Measurements from ENCODE around the gene NXPH4.

The NXPH4 gene

GRCh38 chr12:57173089-57173488 lies 43.5 kb upstream of the NXPH4 start:
- peak in 1 of 2 donors; percentile 20 for DNase-seq
- Histone ChIP-seq H2AFZ (ENCODE audit: insufficient read depth, low read length, poor library complexity) (no peak overlapping the region), H3K9ac (ENCODE audit: low read length) (no peak overlapping the region)

GRCh38 chr12:57173683-57174082 lies 42.9 kb upstream of the NXPH4 start:
- Histone ChIP-seq H4K12ac (ENCODE audit: low read depth, low read length) (no peak overlapping the region), H2AFZ (ENCODE audit: insufficient read depth, low read length, poor library complexity) (no peak overlapping the region), H3K14ac (ENCODE audit: low read length) (no peak overlapping the region), H3K9ac (ENCODE audit: low read length) (no peak overlapping the region), H4K91ac (ENCODE audit: low read depth, low read length) (no peak overlapping the region), H3K79me1 (ENCODE audit: low read length) (no peaks in the 10 kb centered on the region), H2BK12ac (ENCODE audit: low read length) (no peak overlapping the region), H3K9me3 (ENCODE audit: insufficient read depth, low read depth, low read length) (peaks cover 2% of the 10 kb centered on the region), H3K79me2 (ENCODE audit: control insufficient read depth, insufficient read depth, low read length, poor library complexity) (no peaks in the 10 kb centered on the region), H3K23ac (ENCODE audit: low read length) (no peak overlapping the region), H3K27ac (ENCODE audit: low read depth, low read length) (no peak overlapping the region), H4K8ac (ENCODE audit: low read depth, low read length) (no peak overlapping the region), H2BK120ac (ENCODE audit: insufficient read depth, low read length, poor library complexity) (no peak overlapping the region), H3K4me3 (ENCODE audit: low read depth, low read length) (no peak overlapping the region), H3K18ac (ENCODE audit: low read length) (no peak overlapping the region), H2AK5ac (ENCODE audit: low read length) (no peak overlapping the region), H3K4ac (ENCODE audit: low read depth, low read length) (no peak overlapping the region), H3K27me3 (ENCODE audit: insufficient read depth, low read length) (no peaks in the 10 kb centered on the region), H3K4me2 (ENCODE audit: low read length) (no peak overlapping the region), H3K4me1 (ENCODE audit: control insufficient read depth in 1 of 2, insufficient read depth in 2 of 2, low read length in 2 of 2) (peaks cover 0 to 3% of the 10 kb centered on the region in 2 experiments), H2BK5ac (ENCODE audit: low read depth, low read length, poor library complexity) (no peak overlapping the region), H3K36me3 (ENCODE audit: control insufficient read depth in 1 of 2, insufficient read depth in 2 of 2, low read length in 2 of 2) (peaks cover 82 to 85% of the 10 kb centered on the region in 2 experiments)
- DNase-seq: no peak
- no CpG with 5 or more reads among the region's 14 CpGs for WGBS (ENCODE audit: extremely low coverage, insufficient coverage, insufficient read length)

More at GRCh38 chr12:57173089-57173488, 43.5 kb upstream of the NXPH4 start:
- no peak overlapping the region for H2BK5ac ChIP-seq (ENCODE audit: low read depth, low read length, poor library complexity)
- no peak overlapping the region for H3K18ac ChIP-seq (ENCODE audit: low read length)
- H2BK120ac ChIP-seq (ENCODE audit: insufficient read depth, low read length, poor library complexity): no peak overlapping the region
- H3K14ac ChIP-seq (ENCODE audit: low read length): no peak overlapping the region
- H3K4me2 ChIP-seq (ENCODE audit: low read length): no peak overlapping the region
- no peaks in the 10 kb centered on the region for H3K79me1 ChIP-seq (ENCODE audit: low read length)
- H3K4me3 ChIP-seq (ENCODE audit: low read depth, low read length): no peak overlapping the region
- no peak overlapping the region for H2AK5ac ChIP-seq (ENCODE audit: low read length)
- H3K23ac ChIP-seq (ENCODE audit: low read length): no peak overlapping the region
- H4K91ac ChIP-seq (ENCODE audit: low read depth, low read length): no peak overlapping the region
- H3K79me2 ChIP-seq (ENCODE audit: control insufficient read depth, insufficient read depth, low read length, poor library complexity): no peaks in the 10 kb centered on the region
- no peak overlapping the region for H3K27ac ChIP-seq (ENCODE audit: low read depth, low read length)
- H3K36me3 ChIP-seq (ENCODE audit: control insufficient read depth in 1 of 2, insufficient read depth in 2 of 2, low read length in 2 of 2): peaks cover 82 to 85% of the 10 kb centered on the region in 2 experiments
- no peak overlapping the region for H4K8ac ChIP-seq (ENCODE audit: low read depth, low read length)
- H3K9me3 ChIP-seq (ENCODE audit: insufficient read depth, low read depth, low read length): no peaks in the 10 kb centered on the region
- no CpG with 5 or more reads among the region's 11 CpGs for WGBS (ENCODE audit: extremely low coverage, insufficient coverage, insufficient read length)
- H4K12ac ChIP-seq (ENCODE audit: low read depth, low read length): no peak overlapping the region
- H3K27me3 ChIP-seq (ENCODE audit: insufficient read depth, low read length): no peaks in the 10 kb centered on the region
- no peak overlapping the region for H3K4ac ChIP-seq (ENCODE audit: low read depth, low read length)
- H2BK12ac ChIP-seq (ENCODE audit: low read length): no peak overlapping the region
- peaks cover 0 to 3% of the 10 kb centered on the region in 2 experiments for H3K4me1 ChIP-seq (ENCODE audit: control insufficient read depth in 1 of 2, insufficient read depth in 2 of 2, low read length in 2 of 2)

DNA sequence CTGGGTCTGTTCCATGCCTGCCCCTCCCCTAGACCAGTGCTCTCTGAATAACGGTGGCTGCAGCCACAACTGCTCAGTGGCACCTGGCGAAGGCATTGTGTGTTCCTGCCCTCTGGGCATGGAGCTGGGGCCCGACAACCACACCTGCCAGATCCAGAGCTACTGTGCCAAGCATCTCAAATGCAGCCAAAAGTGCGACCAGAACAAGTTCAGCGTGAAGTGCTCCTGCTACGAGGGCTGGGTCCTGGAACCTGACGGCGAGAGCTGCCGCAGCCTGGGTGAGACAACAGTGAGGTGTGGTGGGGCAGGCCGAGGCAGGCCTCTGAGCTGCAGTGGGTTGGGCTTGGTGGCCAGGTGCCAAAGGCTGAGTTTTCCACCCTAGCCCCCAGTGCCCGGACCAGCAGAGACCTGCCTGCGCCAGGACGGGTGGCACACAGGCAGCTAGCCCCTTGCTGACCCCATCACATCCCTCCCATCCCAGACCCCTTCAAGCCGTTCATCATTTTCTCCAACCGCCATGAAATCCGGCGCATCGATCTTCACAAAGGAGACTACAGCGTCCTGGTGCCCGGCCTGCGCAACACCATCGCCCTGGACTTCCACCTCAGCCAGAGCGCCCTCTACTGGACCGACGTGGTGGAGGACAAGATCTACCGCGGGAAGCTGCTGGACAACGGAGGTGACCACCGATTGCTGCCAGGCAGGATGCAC lies 41.0 kb upstream of the NXPH4 start:
- Histone ChIP-seq H3K79me2 (ENCODE audit: control insufficient read depth, insufficient read depth, low read length, poor library complexity) (no peaks in the 10 kb centered on the region), H2BK120ac (ENCODE audit: insufficient read depth, low read length, poor library complexity) (no peak overlapping the region), H3K4me2 (ENCODE audit: low read length) (no peak overlapping the region), H3K79me1 (ENCODE audit: low read length) (no peaks in the 10 kb centered on the region), H2AK5ac (ENCODE audit: low read length) (no peak overlapping the region), H3K9me3 (ENCODE audit: insufficient read depth, low read depth, low read length) (peaks cover 2% of the 10 kb centered on the region), H3K23ac (ENCODE audit: low read length) (no peak overlapping the region), H3K4ac (ENCODE audit: low read depth, low read length) (no peak overlapping the region), H2AFZ (ENCODE audit: insufficient read depth, low read length, poor library complexity) (no peak overlapping the region), H4K12ac (ENCODE audit: low read depth, low read length) (no peak overlapping the region), H2BK5ac (ENCODE audit: low read depth, low read length, poor library complexity) (no peak overlapping the region), H3K14ac (ENCODE audit: low read length) (no peak overlapping the region), H3K4me3 (ENCODE audit: low read depth, low read length) (no peak overlapping the region), H4K8ac (ENCODE audit: low read depth, low read length) (no peak overlapping the region), H2BK12ac (ENCODE audit: low read length) (no peak overlapping the region), H3K9ac (ENCODE audit: low read length) (no peak overlapping the region), H3K18ac (ENCODE audit: low read length) (no peak overlapping the region), H4K91ac (ENCODE audit: low read depth, low read length) (no peak overlapping the region), H3K27me3 (ENCODE audit: insufficient read depth, low read length) (no peaks in the 10 kb centered on the region), H3K4me1 (ENCODE audit: control insufficient read depth in 1 of 2, insufficient read depth in 2 of 2, low read length in 2 of 2) (peaks cover 1 to 4% of the 10 kb centered on the region in 2 experiments), H3K36me3 (ENCODE audit: control insufficient read depth in 1 of 2, insufficient read depth in 2 of 2, low read length in 2 of 2) (peaks cover 87 to 89% of the 10 kb centered on the region in 2 experiments), H3K27ac (ENCODE audit: low read depth, low read length) (no peak overlapping the region)
- no CpG with 5 or more reads among the region's 29 CpGs for WGBS (ENCODE audit: extremely low coverage, insufficient coverage, insufficient read length)
- peak; percentile 63 to 88 for DNase-seq

GRCh38 chr12:57176139-57176477 lies 40.5 kb upstream of the NXPH4 start:
- no peak for DNase-seq
- no peak overlapping the region for H2BK5ac ChIP-seq (ENCODE audit: low read depth, low read length, poor library complexity)
- no peak overlapping the region for H2BK12ac ChIP-seq (ENCODE audit: low read length)
- H2AK5ac ChIP-seq (ENCODE audit: low read length): no peak overlapping the region
- no peak overlapping the region for H2BK120ac ChIP-seq (ENCODE audit: insufficient read depth, low read length, poor library complexity)
- no peaks in the 10 kb centered on the region for H3K79me1 ChIP-seq (ENCODE audit: low read length)
- H4K12ac ChIP-seq (ENCODE audit: low read depth, low read length): no peak overlapping the region
- H3K14ac ChIP-seq (ENCODE audit: low read length): no peak overlapping the region
- H3K79me2 ChIP-seq (ENCODE audit: control insufficient read depth, insufficient read depth, low read length, poor library complexity): no peaks in the 10 kb centered on the region
- no peaks in the 10 kb centered on the region for H3K27me3 ChIP-seq (ENCODE audit: insufficient read depth, low read length)
- no peak overlapping the region for H4K8ac ChIP-seq (ENCODE audit: low read depth, low read length)
- peaks cover 87 to 89% of the 10 kb centered on the region in 2 experiments for H3K36me3 ChIP-seq (ENCODE audit: control insufficient read depth in 1 of 2, insufficient read depth in 2 of 2, low read length in 2 of 2)
- H3K4ac ChIP-seq (ENCODE audit: low read depth, low read length): no peak overlapping the region
- no peak overlapping the region for H3K4me3 ChIP-seq (ENCODE audit: low read depth, low read length)
- no peak overlapping the region for H3K23ac ChIP-seq (ENCODE audit: low read length)
- no peak overlapping the region for H4K91ac ChIP-seq (ENCODE audit: low read depth, low read length)
- peak overlapping the region; percentile 45 for H3K9ac ChIP-seq (ENCODE audit: low read length)
- H3K27ac ChIP-seq (ENCODE audit: low read depth, low read length): no peak overlapping the region
- peaks cover 2% of the 10 kb centered on the region for H3K9me3 ChIP-seq (ENCODE audit: insufficient read depth, low read depth, low read length)
- H3K4me2 ChIP-seq (ENCODE audit: low read length): no peak overlapping the region
- no peak overlapping the region for H2AFZ ChIP-seq (ENCODE audit: insufficient read depth, low read length, poor library complexity)
- H3K18ac ChIP-seq (ENCODE audit: low read length): no peak overlapping the region
- peaks cover 5 to 8% of the 10 kb centered on the region in 2 experiments for H3K4me1 ChIP-seq (ENCODE audit: control insufficient read depth in 1 of 2, insufficient read depth in 2 of 2, low read length in 2 of 2)
- WGBS (ENCODE audit: extremely low coverage, insufficient coverage, insufficient read length): no CpG with 5 or more reads among the region's 9 CpGs
